Activated CD4-positive, alpha-beta memory T cell treated with anti-CD3 and anti-CD28 coated beads for 36 hours (primary cell): Measurements from ENCODE around the gene FXYD2. TPM values are rescaled to one million over a fixed set of nuclear protein-coding genes. Genes with fewer than 3 reads are reported as not detected.

ENCODE experiments used
- CTCF ChIA-PET: fragments of 350-600 bp; sonication (Branson Sonifier 250); formaldehyde crosslinking; loops from one replicate; lab custom pipeline; 2021; ENCODE audit warnings: antibody characterized with exemption, inconsistent platforms; lab: Charles Lee
- POLR2A ChIA-PET: fragments of 350-600 bp; sonication (Branson Sonifier 250); formaldehyde crosslinking; loops from one replicate; lab custom pipeline; 2021; ENCODE audit warnings: antibody characterized with exemption; lab: Charles Lee
- DNase-seq: peaks from one replicate; pipeline ENCODE4 v3.0.0-alpha.2; 2020
- H3K27ac Mint-ChIP-seq: one replicate; pipeline ENCODE4 v1.8.0; 2021; ENCODE audit warnings: mixed read lengths
- H3K27me3 Mint-ChIP-seq: one replicate; pipeline ENCODE4 v1.8.0; 2021; ENCODE audit warnings: mixed read lengths
- H3K36me3 Mint-ChIP-seq: one replicate; pipeline ENCODE4 v1.8.0; 2021; ENCODE audit warnings: mixed read lengths
- H3K4me1 Mint-ChIP-seq: one replicate; pipeline ENCODE4 v1.8.0; 2021; ENCODE audit warnings: low read depth, mixed read lengths
- H3K4me3 Mint-ChIP-seq: one replicate; pipeline ENCODE4 v1.8.0; 2021; ENCODE audit warnings: mild to moderate bottlenecking, mixed read lengths
- H3K9me3 Mint-ChIP-seq: one replicate; pipeline ENCODE4 v1.8.0; 2021; ENCODE audit warnings: mixed read lengths
- intact Hi-C: fragments of 100-400 bp; cut with micrococcal nuclease; formaldehyde crosslinking; loops from one replicate; pipeline ENCODE4 v1.15.1; 2023
- total RNA-seq, 2 experiments: library from RNA; stranded (reverse); gene quantifications; one replicate each; pipeline ENCODE4 v1.2.3, GENCODE V29; 2021

The FXYD2 gene
- total RNA-seq, 2 experiments from 2014 or later, result not detected

- Mint-ChIP-seq H3K9me3 (no peaks in the 10 kb centered on the region), H3K4me1 (no peaks in the 10 kb centered on the region), H3K36me3 (no peaks in the 10 kb centered on the region), H3K4me3 (no peak overlapping the region), H3K27ac (no peak overlapping the region), H3K27me3 (peaks cover 48% of the 10 kb centered on the region)
- DNase-seq, result no peak
- ChIA-PET CTCF (interaction anchor here (0.9 to 1.5 kb wide), 2 partner anchors 21 to 360 kb away, joined by 3 to 4 read pairs; no protein-coding TSS in a partner anchor), POLR2A (no interaction called here)
- intact Hi-C loops, result no loop called here
Measured at GRCh38 chr11:117786135-117786870, 38.2 kb downstream of the FXYD2 start.

GRCh38 chr11:117782101-117782500, 42.4 kb downstream of the FXYD2 start:
- Mint-ChIP-seq H3K36me3 (no peaks in the 10 kb centered on the region), H3K27me3 (peaks cover 43% of the 10 kb centered on the region), H3K4me1 (no peaks in the 10 kb centered on the region), H3K27ac (no peak overlapping the region), H3K4me3 (no peak overlapping the region), H3K9me3 (no peaks in the 10 kb centered on the region)
- CTCF ChIA-PET, result no interaction called here
- intact Hi-C loops, result no loop called here
- DNase-seq, result no peak
- POLR2A ChIA-PET, result no interaction called here

- Mint-ChIP-seq H3K27me3 (peaks cover 47% of the 10 kb centered on the region), H3K27ac (no peak overlapping the region)
- CTCF ChIA-PET, result no interaction called here
Measured at GRCh38 chr11:117781627-117782026, 42.9 kb downstream of the FXYD2 start.

GRCh38 chr11:117780456-117780855, 44.1 kb downstream of the FXYD2 start:
- no peak overlapping the region for H3K4me3 Mint-ChIP-seq
- no peaks in the 10 kb centered on the region for H3K9me3 Mint-ChIP-seq
- DNase-seq, result no peak
- H3K36me3 Mint-ChIP-seq, result no peaks in the 10 kb centered on the region
- peaks cover 44% of the 10 kb centered on the region for H3K27me3 Mint-ChIP-seq
- no peak overlapping the region for H3K27ac Mint-ChIP-seq
- intact Hi-C loops, result no loop called here
- ChIA-PET POLR2A (no interaction called here), CTCF (no interaction called here)
- H3K4me1 Mint-ChIP-seq, result no peaks in the 10 kb centered on the region

More at GRCh38 chr11:117781627-117782026, 42.9 kb downstream of the FXYD2 start:
- DNase-seq, result no peak
- H3K9me3 Mint-ChIP-seq, result no peaks in the 10 kb centered on the region
- POLR2A ChIA-PET, result no interaction called here
- no peaks in the 10 kb centered on the region for H3K4me1 Mint-ChIP-seq
- H3K36me3 Mint-ChIP-seq, result no peaks in the 10 kb centered on the region
- intact Hi-C loops, result no loop called here
- H3K4me3 Mint-ChIP-seq, result no peak overlapping the region

GRCh38 chr11:117774553-117774952, 50.0 kb downstream of the FXYD2 start:
- no peak overlapping the region for H3K27ac Mint-ChIP-seq
- intact Hi-C loops, result no loop called here
- POLR2A ChIA-PET, result no interaction called here
- no peaks in the 10 kb centered on the region for H3K4me1 Mint-ChIP-seq
- no peak overlapping the region for H3K4me3 Mint-ChIP-seq
- no peak for DNase-seq
- peaks cover 19% of the 10 kb centered on the region for H3K27me3 Mint-ChIP-seq
- no peaks in the 10 kb centered on the region for H3K36me3 Mint-ChIP-seq
- H3K9me3 Mint-ChIP-seq, result no peaks in the 10 kb centered on the region
- CTCF ChIA-PET, result no interaction called here

- no peak for DNase-seq
- Mint-ChIP-seq H3K27me3 (peaks cover 12% of the 10 kb centered on the region), H3K4me1 (no peaks in the 10 kb centered on the region), H3K4me3 (no peak overlapping the region), H3K27ac (no peak overlapping the region), H3K9me3 (no peaks in the 10 kb centered on the region), H3K36me3 (no peaks in the 10 kb centered on the region)
- intact Hi-C loops, result no loop called here
- CTCF ChIA-PET, result no interaction called here
- POLR2A ChIA-PET, result no interaction called here
Measured at GRCh38 chr11:117772360-117772759, 52.2 kb downstream of the FXYD2 start.

GRCh38 chr11:117771841-117772240, 52.7 kb downstream of the FXYD2 start:
- Mint-ChIP-seq H3K4me1 (no peaks in the 10 kb centered on the region), H3K27me3 (peaks cover 9% of the 10 kb centered on the region), H3K36me3 (no peaks in the 10 kb centered on the region), H3K27ac (no peak overlapping the region), H3K4me3 (no peak overlapping the region), H3K9me3 (no peaks in the 10 kb centered on the region)
- ChIA-PET CTCF (no interaction called here), POLR2A (no interaction called here)
- DNase-seq, result no peak
- intact Hi-C loops, result no loop called here

- H3K9me3 Mint-ChIP-seq, result no peaks in the 10 kb centered on the region
- H3K36me3 Mint-ChIP-seq, result no peaks in the 10 kb centered on the region
- peaks cover 2% of the 10 kb centered on the region for H3K27me3 Mint-ChIP-seq
- ChIA-PET CTCF (no interaction called here), POLR2A (no interaction called here)
- H3K4me3 Mint-ChIP-seq, result no peak overlapping the region
- intact Hi-C loops, result no loop called here
- no peak for DNase-seq
- no peak overlapping the region for H3K27ac Mint-ChIP-seq
- no peaks in the 10 kb centered on the region for H3K4me1 Mint-ChIP-seq
Measured at GRCh38 chr11:117771197-117771596, 53.3 kb downstream of the FXYD2 start.

- no peak overlapping the region for H3K27ac Mint-ChIP-seq
- ChIA-PET CTCF (no interaction called here), POLR2A (no interaction called here)
- intact Hi-C loops, result no loop called here
- H3K4me3 Mint-ChIP-seq, result no peak overlapping the region
- no peak for DNase-seq
- H3K36me3 Mint-ChIP-seq, result no peaks in the 10 kb centered on the region
- no peaks in the 10 kb centered on the region for H3K9me3 Mint-ChIP-seq
- no peaks in the 10 kb centered on the region for H3K27me3 Mint-ChIP-seq
- no peaks in the 10 kb centered on the region for H3K4me1 Mint-ChIP-seq
Measured at GRCh38 chr11:117770061-117770460, 54.5 kb downstream of the FXYD2 start.

Other genes with a start within 250 kb of the FXYD2 start
- under 1 TPM; 0.29 to 0.67 TPM for gene DSCAML1, start 27.5 kb downstream of the FXYD2 start, total RNA-seq
- under 1 TPM; 0.26 to 0.61 TPM for gene FXYD6, start 51.9 kb upstream of the FXYD2 start, total RNA-seq
- 1 to 10 TPM; 2.0 to 2.6 TPM for gene TMPRSS13, start 104.7 kb upstream of the FXYD2 start, total RNA-seq
- 100 to 1,000 TPM; 114 to 117 TPM for gene IL10RA, start 161.7 kb upstream of the FXYD2 start, total RNA-seq